H1 (cell line): ENCODE results near the gene TTC5. TPM values are rescaled to one million over a fixed set of nuclear protein-coding genes. Genes with fewer than 3 reads are reported as not detected.

ENCODE experiments used
- BRCA1 ChIP-seq: IDR thresholded peaks from 2 replicates; pipeline ENCODE4 v1.6.1; 2012; ENCODE audit warnings: low read depth, low read length, improper control_type of control experiment
- CEBPB ChIP-seq: IDR thresholded peaks from 2 replicates; pipeline ENCODE4 v1.6.1; 2012; ENCODE audit warnings: low read depth, low read length
- CTBP2 ChIP-seq: IDR thresholded peaks from 2 replicates; pipeline ENCODE4 v1.7.0; 2011; ENCODE audit warnings: borderline replicate concordance, mild to moderate bottlenecking, moderate library complexity, mixed read lengths, low read length; ENCODE audit not compliant: insufficient read depth, insufficient read length
- FOSL1 ChIP-seq: IDR thresholded peaks from 2 replicates; pipeline ENCODE4 v1.6.1; 2011; ENCODE audit warnings: mild to moderate bottlenecking, low read depth, low read length, moderate library complexity; ENCODE audit not compliant: insufficient read depth
- GABPA ChIP-seq: IDR thresholded peaks from 2 replicates; pipeline ENCODE4 v1.6.1; 2011; ENCODE audit warnings: mild to moderate bottlenecking, low read length, moderate library complexity, borderline replicate concordance; ENCODE audit not compliant: insufficient read depth
- GTF2F1 ChIP-seq: IDR thresholded peaks from 2 replicates; pipeline ENCODE4 v1.6.1; 2012; ENCODE audit warnings: low read depth, low read length, improper control_type of control experiment, borderline replicate concordance
- HDAC2 ChIP-seq, 2 experiments: fragments of 300-600 bp in 1 of 2; sonication (generic) in 1 of 2; IDR thresholded peaks; 2 replicates each; pipeline ENCODE4 v1.6.1; 2011 to 2012; ENCODE audit warnings: low read depth in 2 of 2, low read length in 2 of 2, mild to moderate bottlenecking in 2 of 2, moderate library complexity in 2 of 2, borderline replicate concordance in 1 of 2, inconsistent platforms in 1 of 2
- HDAC6 ChIP-seq: IDR thresholded peaks from one replicate; pipeline ENCODE4 v1.7.1; 2012; ENCODE audit warnings: low read depth, mild to moderate bottlenecking, inconsistent platforms, low read length, moderate library complexity
- JUN ChIP-seq: IDR thresholded peaks from 2 replicates; pipeline ENCODE4 v1.6.1; 2011; ENCODE audit warnings: low read depth, mild to moderate bottlenecking, improper control_type of control experiment, low read length
- JUND ChIP-seq: IDR thresholded peaks from 2 replicates; pipeline ENCODE4 v1.6.1; 2011; ENCODE audit warnings: mild to moderate bottlenecking, improper control_type of control experiment, low read length
- MAFK ChIP-seq: IDR thresholded peaks from 2 replicates; pipeline ENCODE4 v1.6.1; 2012; ENCODE audit warnings: low read depth, mild to moderate bottlenecking, improper control_type of control experiment, low read length
- NRF1 ChIP-seq: IDR thresholded peaks from 2 replicates; pipeline ENCODE4 v1.6.1; 2011; ENCODE audit warnings: mild to moderate bottlenecking, low read depth, low read length, improper control_type of control experiment
- RBBP5 ChIP-seq: IDR thresholded peaks from 2 replicates; pipeline ENCODE4 v1.7.1; 2012; ENCODE audit warnings: low read depth, mild to moderate bottlenecking, inconsistent platforms, low read length, moderate library complexity, borderline replicate concordance
- RFX5 ChIP-seq: IDR thresholded peaks from 2 replicates; pipeline ENCODE4 v1.6.1; 2011; ENCODE audit warnings: low read depth, low read length, improper control_type of control experiment, borderline replicate concordance
- RXRA ChIP-seq: IDR thresholded peaks from 2 replicates; pipeline ENCODE4 v1.6.1; 2011; ENCODE audit warnings: low read depth, mild to moderate bottlenecking, low read length, moderate library complexity; ENCODE audit not compliant: insufficient read depth
- SP1 ChIP-seq: IDR thresholded peaks from 2 replicates; pipeline ENCODE4 v1.6.1; 2011; ENCODE audit warnings: low read depth, low read length
- SP2 ChIP-seq: IDR thresholded peaks from 2 replicates; pipeline ENCODE4 v1.6.1; 2012; ENCODE audit warnings: mild to moderate bottlenecking, low read length, inconsistent platforms
- SRF ChIP-seq: IDR thresholded peaks from 2 replicates; pipeline ENCODE4 v1.6.1; 2011; ENCODE audit warnings: mild to moderate bottlenecking, low read depth, low read length, moderate library complexity
- SUZ12 ChIP-seq: fragments of 200-600 bp; sonication (generic); IDR thresholded peaks from 2 replicates; pipeline ENCODE4 v1.6.1; 2012; ENCODE audit warnings: mild to moderate bottlenecking, inconsistent platforms, low read length, moderate library complexity, mixed read lengths
- TAF1 ChIP-seq: IDR thresholded peaks from 2 replicates; pipeline ENCODE4 v1.6.1; 2011; ENCODE audit warnings: mild to moderate bottlenecking, low read depth, low read length
- TBP ChIP-seq: IDR thresholded peaks from 2 replicates; pipeline ENCODE4 v1.6.1; 2011; ENCODE audit warnings: low read depth, low read length, improper control_type of control experiment
- TCF12 ChIP-seq: IDR thresholded peaks from 2 replicates; pipeline ENCODE4 v1.6.1; 2011; ENCODE audit warnings: low read depth, mild to moderate bottlenecking, low read length
- TEAD4 ChIP-seq: IDR thresholded peaks from 2 replicates; pipeline ENCODE4 v1.6.1; 2012; ENCODE audit warnings: low read depth, low read length, inconsistent platforms, mixed read lengths
- ZNF274 ChIP-seq: IDR thresholded peaks from 2 replicates; pipeline ENCODE4 v1.7.0; 2012; ENCODE audit warnings: low read length, borderline replicate concordance; ENCODE audit errors: extremely low read depth
- polyA plus RNA-seq, 7 experiments: library from polyadenylated mRNA; depleted of rRNA in 3 of 7; stranded (reverse) in 5 of 7; unstranded in 2 of 7; fragments of >200 nt in 5 of 7; fragments of 200-250 nt in 2 of 7; gene quantifications; 1 replicate in 5 of 7; 2 replicates in 1 of 7; 4 replicates in 1 of 7; pipeline versions ENCODE4 v1.2.1 to v1.2.3, GENCODE V29; 2011 to 2013; ENCODE audit warnings: missing spikeins in 2 of 7, mixed read lengths in 2 of 7
- total RNA-seq: library from RNA; stranded (reverse); fragmentation: NEBNext Ultra II Directional; extraction: Animal tissue kit (Norgen Biotek cat#: 25700); gene quantifications from 2 replicates; pipeline ENCODE4 v1.2.1, GENCODE V29; 2021
- TF ChIP-seq, protein P1 (sequence below): IDR thresholded peaks from 2 replicates; pipeline ENCODE4 v1.6.1; 2011; ENCODE audit warnings: low read depth, mild to moderate bottlenecking, low read length; ENCODE audit not compliant: insufficient read depth

Gene TTC5
- total and polyA plus RNA-seq, 2 of the 8 experiments (the other 6 are each of a cell fraction or from before 2014, with no cell fraction given): 9.1 to 18.0 TPM

DNA sequence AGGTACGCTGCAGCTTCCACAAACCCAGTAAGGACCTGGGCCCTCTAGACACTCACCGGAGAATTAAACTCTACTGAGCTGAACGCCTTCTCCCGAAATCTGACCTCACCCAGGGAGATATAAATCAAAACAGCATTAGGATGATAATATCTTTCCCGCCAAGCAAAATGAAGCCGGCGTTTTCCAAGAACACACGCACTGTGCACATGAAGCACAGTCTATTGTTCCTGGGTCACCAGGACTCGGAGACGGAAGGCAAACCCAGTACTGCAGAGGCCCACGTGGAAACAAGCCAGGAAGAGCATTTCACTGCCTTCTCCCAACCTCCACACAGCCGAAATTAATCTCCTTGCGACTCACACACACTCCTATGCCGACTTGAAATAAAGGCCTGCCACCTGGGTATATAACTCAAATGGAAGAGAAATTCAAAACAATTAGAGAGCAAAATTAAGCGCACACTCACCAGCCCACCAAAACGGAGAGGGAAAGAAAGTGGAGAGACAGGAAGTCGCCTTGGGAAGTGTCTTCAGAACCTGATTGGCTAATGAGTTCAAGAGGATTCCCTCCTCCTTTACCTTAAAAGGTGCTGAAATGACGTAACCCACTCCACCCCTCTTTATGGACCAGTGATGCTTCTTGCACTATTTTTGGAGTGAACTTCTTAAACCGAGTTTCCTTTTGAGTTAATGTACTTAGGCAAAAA, 27.2 kb upstream of the TTC5 start, which contains the start of gene CCNB1IP1 (continued):
- TF ChIP-seq RBBP5 (no peak), JUND (peak; percentile 88), TAF1 (peak; percentile 95), ZNF274 (no peak), NRF1 (no peak), TBP (peak; percentile 84), HDAC6 (no peak), SRF (peak; percentile 95), HDAC2 (IDR thresholded peaks at IDR 0.05; ENCODE audit: borderline replicate concordance in 1 of 2, low read depth in 2 of 2, low read length in 2 of 2) (no peak; a peak in 1 of 4 replicates), CEBPB (peak; percentile 85), JUN (no peak; the same call in 1 of the 2 replicates), RXRA (no peak), RFX5 (no peak), SP1 (peak; percentile 70), BRCA1 (no peak), MAFK (no peak), GTF2F1 (peak; percentile 55; the same call in 1 of the 2 replicates), SP2 (no peak), TEAD4 (no peak), CTBP2 (no peak), GABPA (no peak), FOSL1 (no peak), SUZ12 (no peak), TCF12 (no peak)
- TF ChIP-seq, protein P1, sequence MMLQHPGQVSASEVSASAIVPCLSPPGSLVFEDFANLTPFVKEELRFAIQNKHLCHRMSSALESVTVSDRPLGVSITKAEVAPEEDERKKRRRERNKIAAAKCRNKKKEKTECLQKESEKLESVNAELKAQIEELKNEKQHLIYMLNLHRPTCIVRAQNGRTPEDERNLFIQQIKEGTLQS: no peak
